Thyroid gland (tissue), 4 donors: Measurements from ENCODE around the gene COL5A2.

Experiments
- POLR2A ChIP-seq, 2 donors: fragments of 450-650 bp; IDR thresholded peaks; one replicate each; pipeline ENCODE4 v1.6.1; 2017; ENCODE audit warnings: antibody characterized with exemption in 2 of 2, mild to moderate bottlenecking in 2 of 2, moderate library complexity in 1 of 2
- TF ChIP-seq, protein P1 (sequence below), 6 experiments: fragments of 200-600 bp in 3 of 6; fragments of 450-650 bp in 3 of 6; sonication (generic) in 3 of 6; IDR thresholded peaks; one replicate each; pipeline ENCODE4 v1.5.1; 2016 to 2019; ENCODE audit warnings: antibody characterized with exemption in 6 of 6, mild to moderate bottlenecking in 2 of 6, inconsistent platforms in 1 of 6, moderate library complexity in 1 of 6

GRCh38 chr2:189162566-189162965, 17.0 kb downstream of the COL5A2 start:
- TF ChIP-seq, protein P1, sequence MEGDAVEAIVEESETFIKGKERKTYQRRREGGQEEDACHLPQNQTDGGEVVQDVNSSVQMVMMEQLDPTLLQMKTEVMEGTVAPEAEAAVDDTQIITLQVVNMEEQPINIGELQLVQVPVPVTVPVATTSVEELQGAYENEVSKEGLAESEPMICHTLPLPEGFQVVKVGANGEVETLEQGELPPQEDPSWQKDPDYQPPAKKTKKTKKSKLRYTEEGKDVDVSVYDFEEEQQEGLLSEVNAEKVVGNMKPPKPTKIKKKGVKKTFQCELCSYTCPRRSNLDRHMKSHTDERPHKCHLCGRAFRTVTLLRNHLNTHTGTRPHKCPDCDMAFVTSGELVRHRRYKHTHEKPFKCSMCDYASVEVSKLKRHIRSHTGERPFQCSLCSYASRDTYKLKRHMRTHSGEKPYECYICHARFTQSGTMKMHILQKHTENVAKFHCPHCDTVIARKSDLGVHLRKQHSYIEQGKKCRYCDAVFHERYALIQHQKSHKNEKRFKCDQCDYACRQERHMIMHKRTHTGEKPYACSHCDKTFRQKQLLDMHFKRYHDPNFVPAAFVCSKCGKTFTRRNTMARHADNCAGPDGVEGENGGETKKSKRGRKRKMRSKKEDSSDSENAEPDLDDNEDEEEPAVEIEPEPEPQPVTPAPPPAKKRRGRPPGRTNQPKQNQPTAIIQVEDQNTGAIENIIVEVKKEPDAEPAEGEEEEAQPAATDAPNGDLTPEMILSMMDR (IDR thresholded peaks at IDR 0.05): no peak
- no peak for TF ChIP-seq POLR2A (IDR thresholded peaks at IDR 0.05)
